Keratinocyte (primary cell): Measurements from ENCODE around the gene FOXJ1. TPM values are rescaled to one million over a fixed set of nuclear protein-coding genes. Genes with fewer than 3 reads are reported as not detected.

Experiments used
- DNase-seq: peaks from one replicate; pipeline ENCODE4 v3.0.0-alpha.2; 2011; ENCODE audit warnings: low read depth, missing footprints, low spot score
- FAIRE-seq: peaks from 2 replicates; lab custom pipeline; 2011; peaks lifted over from hg19 to GRCh38; lab: Jason Lieb, UNC
- H2AFZ ChIP-seq: 2 replicates; pipeline ENCODE4 v1.6.0; 2012; ENCODE audit warnings: low read length, control low read depth, inconsistent platforms; ENCODE audit not compliant: control insufficient read depth
- H3K27ac ChIP-seq: 2 replicates; pipeline ENCODE4 v1.5.1; 2011; ENCODE audit warnings: low read length; ENCODE audit not compliant: control insufficient read depth, insufficient read depth
- H3K27me3 ChIP-seq: 3 replicates; pipeline ENCODE4 v1.6.0; 2011; ENCODE audit warnings: low read length; ENCODE audit not compliant: control insufficient read depth, insufficient read depth; ENCODE audit errors: extremely low read depth
- H3K36me3 ChIP-seq, 2 experiments: 2 replicates in 1 of 2; 3 replicates in 1 of 2; pipeline ENCODE4 v1.5.1; 2011; ENCODE audit warnings: low read length in 2 of 2, mild to moderate bottlenecking in 1 of 2; ENCODE audit not compliant: control insufficient read depth in 2 of 2, insufficient read depth in 2 of 2; ENCODE audit errors: extremely low read depth in 1 of 2
- H3K4me1 ChIP-seq: 3 replicates; pipeline ENCODE4 v1.5.1; 2011; ENCODE audit warnings: low read length; ENCODE audit not compliant: control insufficient read depth, insufficient read depth; ENCODE audit errors: extremely low read depth
- H3K4me2 ChIP-seq: 3 replicates; pipeline ENCODE4 v1.6.0; 2011; ENCODE audit warnings: low read depth, low read length; ENCODE audit not compliant: control insufficient read depth, insufficient read depth; ENCODE audit errors: extremely low read depth
- H3K4me3 ChIP-seq, 3 experiments: fragments of 200-600 bp in 1 of 3; sonication (generic) in 1 of 3; 2 replicates in 2 of 3; 3 replicates in 1 of 3; pipeline ENCODE4 v1.5.1; 2011 to 2016; ENCODE audit warnings: low read length in 3 of 3, mild to moderate bottlenecking in 3 of 3, control low read depth in 2 of 3, inconsistent platforms in 1 of 3, low read depth in 1 of 3, mixed read lengths in 1 of 3, mixed run types in 1 of 3, moderate library complexity in 1 of 3; ENCODE audit not compliant: control insufficient read depth in 2 of 3, insufficient read depth in 2 of 3; ENCODE audit errors: extremely low read depth in 1 of 3
- H3K79me2 ChIP-seq: 2 replicates; pipeline ENCODE4 v1.6.0; 2012; ENCODE audit warnings: low read length; ENCODE audit not compliant: control insufficient read depth, insufficient read depth
- H3K9ac ChIP-seq: 3 replicates; pipeline ENCODE4 v1.6.0; 2011; ENCODE audit warnings: low read length; ENCODE audit not compliant: control insufficient read depth, insufficient read depth; ENCODE audit errors: extremely low read depth
- H3K9me1 ChIP-seq: 3 replicates; pipeline ENCODE4 v1.6.0; 2011; ENCODE audit warnings: low read length; ENCODE audit not compliant: control insufficient read depth, insufficient read depth; ENCODE audit errors: extremely low read depth
- H3K9me3 ChIP-seq: 2 replicates; pipeline ENCODE4 v1.5.1; 2012; ENCODE audit warnings: low read depth, low read length; ENCODE audit not compliant: control insufficient read depth
- H4K20me1 ChIP-seq: 3 replicates; pipeline ENCODE4 v1.6.0; 2011; ENCODE audit warnings: low read length; ENCODE audit not compliant: control insufficient read depth, insufficient read depth; ENCODE audit errors: extremely low read depth
- CTCF ChIP-seq, 3 experiments: IDR thresholded peaks in 1 of 3; conservative IDR thresholded peaks in 1 of 3; optimal IDR thresholded peaks in 1 of 3; 2 replicates in 2 of 3; 3 replicates in 1 of 3; pipeline versions ENCODE3 to v1.5.1; 2011; ENCODE audit warnings: low read length in 3 of 3, mild to moderate bottlenecking in 3 of 3, moderate library complexity in 2 of 3, control low read depth in 1 of 3, inconsistent platforms in 1 of 3; ENCODE audit not compliant: insufficient read depth in 2 of 3; ENCODE audit errors: extremely low read depth in 1 of 3
- EZH2 ChIP-seq: IDR thresholded peaks from one replicate; pipeline ENCODE4 v1.6.1; 2012; ENCODE audit warnings: inconsistent platforms, mild to moderate bottlenecking, low read length, moderate library complexity
- dilution Hi-C: fragments of 300-500 bp; cut with MboI; formaldehyde crosslinking; loops from one replicate; pipeline ENCODE4 v1.7.0; 2020; ENCODE audit warnings: low sequenced_read_pairs; ENCODE audit not compliant: extremely low pct_ligation_motif_present
- polyA plus RNA-seq, 5 experiments: library from polyadenylated mRNA; depleted of rRNA in 3 of 5; stranded (reverse) in 3 of 5; stranded (forward) in 1 of 5; unstranded in 1 of 5; fragments of >200 nt; gene quantifications; 1 replicate in 1 of 5; 2 replicates in 3 of 5; 3 replicates in 1 of 5; pipeline versions ENCODE4 v1.2.1 to v1.2.3, GENCODE V29; 2011 to 2012; ENCODE audit warnings: missing spikeins in 2 of 5, low read depth in 1 of 5, low replicate concordance in 1 of 5

The FOXJ1 gene
- polyA plus RNA-seq, 1 donor (not counting 4 experiments of a cell fraction or from before 2014, with no cell fraction given), result 0.03 TPM

DNA sequence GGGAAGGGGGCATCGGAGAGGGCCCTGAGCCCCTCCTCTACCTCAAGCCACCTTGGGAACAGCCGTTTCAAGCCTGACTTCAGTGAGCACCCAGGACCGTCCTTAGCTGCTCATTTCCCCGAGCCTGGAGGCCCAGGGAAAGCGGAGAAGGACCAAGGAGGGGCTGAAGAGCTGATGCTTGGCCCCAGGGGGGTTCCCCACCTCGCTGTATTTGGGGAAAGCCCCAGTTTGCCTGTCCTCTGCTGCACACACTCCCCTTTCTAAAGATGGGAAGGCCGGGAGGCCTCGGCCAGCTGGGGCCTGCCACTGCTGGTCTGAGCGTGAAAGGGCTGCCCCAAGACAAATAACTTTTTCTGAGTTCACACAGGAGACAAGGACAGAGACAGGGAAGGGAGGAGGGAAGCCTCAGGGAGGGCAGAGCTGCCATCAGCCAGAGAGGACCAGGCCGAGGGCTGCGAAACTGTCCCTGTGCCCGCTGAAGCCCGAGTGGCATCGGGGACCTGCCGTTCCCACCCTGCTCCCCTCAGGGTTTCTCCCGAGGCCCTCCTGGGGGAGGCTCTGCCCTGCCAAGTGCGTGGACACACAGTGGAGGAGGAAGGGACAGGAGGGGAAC is 50.4 kb downstream of the FOXJ1 start:
- TF ChIP-seq EZH2 (no peak), CTCF (optimal IDR thresholded peaks at IDR 0.05 in 1 of 3, IDR thresholded peaks at IDR 0.05 in 1 of 3, conservative IDR thresholded peaks at IDR 0.05 in 1 of 3; ENCODE audit: extremely low read depth in 1 of 3, insufficient read depth in 2 of 3, low read length in 3 of 3) (no peak)
- no peak overlapping the region for H3K9ac ChIP-seq
- H3K4me2 ChIP-seq, result no peak overlapping the region
- no peak overlapping the region for H2AFZ ChIP-seq
- FAIRE-seq (no peak), DNase-seq (no peak)
- no peaks in the 10 kb centered on the region for H3K9me3 ChIP-seq
- dilution Hi-C loops, result no loop called here
- no peaks in the 10 kb centered on the region for H3K4me1 ChIP-seq
- H3K9me1 ChIP-seq, result peaks cover 2% of the 10 kb centered on the region
- H3K27me3 ChIP-seq, result no peaks in the 10 kb centered on the region
- H4K20me1 ChIP-seq, result no peaks in the 10 kb centered on the region
- H3K4me3 ChIP-seq, result no peak overlapping the region
- H3K36me3 ChIP-seq, result peaks cover 26 to 48% of the 10 kb centered on the region in 2 experiments
- H3K79me2 ChIP-seq, result no peaks in the 10 kb centered on the region
- no peak overlapping the region for H3K27ac ChIP-seq

DNA sequence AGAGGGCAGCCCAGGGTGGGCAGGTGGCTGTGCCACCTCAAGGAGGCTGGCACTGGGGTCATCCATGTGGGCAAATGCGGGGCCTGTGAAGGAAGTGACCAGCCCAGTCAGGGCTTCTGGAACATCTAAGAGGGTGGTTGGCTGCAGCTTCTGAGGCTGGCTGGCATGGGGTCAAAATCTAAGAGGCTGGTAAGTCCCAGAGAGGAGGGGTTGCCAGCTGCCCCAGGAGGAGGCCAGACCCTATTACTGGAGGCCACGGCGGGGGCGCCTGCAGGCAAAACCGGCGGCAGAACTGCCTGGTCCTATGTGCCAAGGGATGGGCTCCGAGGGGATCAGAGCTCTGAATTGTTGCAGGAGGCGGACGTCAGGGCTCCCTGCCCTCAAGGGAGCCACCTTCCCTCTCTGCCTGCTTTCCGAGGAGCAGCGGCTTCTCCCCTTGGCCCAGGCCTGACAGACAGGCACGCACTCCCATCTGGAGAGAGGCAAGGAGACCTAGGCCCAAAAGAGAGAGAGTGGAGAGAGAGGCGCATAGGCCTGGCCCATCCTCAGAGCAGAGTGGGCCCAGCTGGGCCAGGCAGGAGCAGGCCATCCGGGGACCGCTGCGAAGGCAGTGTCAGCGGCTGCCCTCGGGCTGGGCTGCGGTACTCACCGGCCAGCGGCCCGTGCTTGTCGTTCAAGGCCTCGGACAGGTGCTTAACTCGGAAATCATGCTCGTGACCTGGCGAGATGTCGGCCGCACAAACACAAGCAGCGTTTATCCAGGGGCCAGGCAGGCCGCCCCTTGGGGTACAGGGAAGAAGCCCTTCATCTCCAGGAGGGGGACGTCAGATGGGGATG is 51.1 kb downstream of the FOXJ1 start:
- TF ChIP-seq EZH2, result no peak
- no peak for TF ChIP-seq CTCF (optimal IDR thresholded peaks at IDR 0.05 in 1 of 3, IDR thresholded peaks at IDR 0.05 in 1 of 3, conservative IDR thresholded peaks at IDR 0.05 in 1 of 3; ENCODE audit: extremely low read depth in 1 of 3, insufficient read depth in 2 of 3, low read length in 3 of 3)
- H4K20me1 ChIP-seq, result no peaks in the 10 kb centered on the region
- DNase-seq (no peak), FAIRE-seq (no peak)
- no peak overlapping the region for H2AFZ ChIP-seq
- H3K4me2 ChIP-seq, result no peak overlapping the region
- no peaks in the 10 kb centered on the region for H3K9me3 ChIP-seq
- no peak overlapping the region for H3K9ac ChIP-seq
- dilution Hi-C loops, result no loop called here
- H3K27ac ChIP-seq, result no peak overlapping the region
- H3K27me3 ChIP-seq, result no peaks in the 10 kb centered on the region
- peaks cover 27 to 55% of the 10 kb centered on the region in 2 experiments for H3K36me3 ChIP-seq
- H3K4me3 ChIP-seq, result no peak overlapping the region
- no peaks in the 10 kb centered on the region for H3K79me2 ChIP-seq
- no peaks in the 10 kb centered on the region for H3K4me1 ChIP-seq
- peaks cover 2% of the 10 kb centered on the region for H3K9me1 ChIP-seq
